ENCODE measurements around the gene EYS. TPM values are rescaled to one million over a fixed set of nuclear protein-coding genes. Genes with fewer than 3 reads are reported as not detected.

Gene EYS
- total RNA-seq, 1 experiment from 2014 or later = not detected

DNA sequence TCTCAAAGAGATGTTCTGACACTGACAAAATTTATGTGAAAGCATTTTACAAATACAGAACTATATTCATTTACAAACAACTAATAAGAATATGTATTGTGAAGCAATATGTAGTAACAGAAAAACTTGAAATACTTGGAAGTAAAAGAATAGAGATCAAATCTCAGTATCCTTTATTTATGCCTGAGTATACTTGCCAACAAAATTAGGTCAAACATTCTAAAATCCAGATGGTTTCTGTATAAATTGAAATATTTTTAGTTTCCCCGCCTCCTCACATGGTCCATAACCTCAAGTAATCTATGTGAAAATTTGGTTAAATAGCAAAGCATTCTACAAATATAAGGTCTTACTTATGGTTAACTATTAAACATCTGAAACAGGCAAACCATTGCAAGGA lies 545.4 kb downstream of the EYS start:
- Histone ChIP-seq H3K4ac (ENCODE audit: low read depth, low read length) (no peak overlapping the region), H4K91ac (ENCODE audit: insufficient read length, low read depth, low read length) (no peak overlapping the region), H2AK5ac (ENCODE audit: insufficient read length, low read length) (no peak overlapping the region), H4K20me1 (ENCODE audit: control insufficient read depth, insufficient read depth, insufficient read length) (no peaks in the 10 kb centered on the region), H3K18ac (ENCODE audit: insufficient read length, low read depth, low read length) (no peak overlapping the region), H2BK5ac (ENCODE audit: insufficient read length, low read length) (no peak overlapping the region), H3K23me2 (ENCODE audit: insufficient read length, low read depth, low read length, poor library complexity, severe bottlenecking) (no peaks in the 10 kb centered on the region), H3K79me1 (ENCODE audit: insufficient read depth, low read depth, low read length, poor library complexity, severe bottlenecking) (no peaks in the 10 kb centered on the region), H3K9me3 (ENCODE audit: control insufficient read depth, low read depth, low read length) (no peaks in the 10 kb centered on the region), H2BK12ac (ENCODE audit: insufficient read length, low read depth, low read length) (no peak overlapping the region), H3K27me3 (ENCODE audit: insufficient read depth, low read length) (no peaks in the 10 kb centered on the region), H3K23ac (ENCODE audit: insufficient read length, low read depth, low read length) (no peak overlapping the region), H3T11ph (ENCODE audit: low read length) (no peak overlapping the region), H3K79me2 (ENCODE audit: insufficient read depth, low read length) (no peaks in the 10 kb centered on the region), H3K4me2 (ENCODE audit: insufficient read depth, insufficient read length, low read length) (no peak overlapping the region), H3K56ac (ENCODE audit: insufficient read length, low read depth, low read length) (no peak overlapping the region), H2BK15ac (ENCODE audit: low read depth, low read length) (no peak overlapping the region), H4K5ac (ENCODE audit: insufficient read length, low read depth, low read length) (no peak overlapping the region), H4K8ac (replicated peaks; ENCODE audit: insufficient read length, low read depth, low read length) (no peak overlapping the region), H3K14ac (ENCODE audit: insufficient read depth, low read length) (no peak overlapping the region), H2BK20ac (ENCODE audit: low read depth, low read length, poor library complexity, severe bottlenecking) (no peak overlapping the region), H2AFZ (ENCODE audit: low read length) (no peak overlapping the region), H3K4me1 (ENCODE audit: insufficient read depth, low read length) (no peaks in the 10 kb centered on the region), H3K27ac (ENCODE audit: insufficient read length, low read depth, low read length) (no peak overlapping the region), H3K9ac (ENCODE audit: extremely low read depth, insufficient read length, low read length) (no peak overlapping the region), H2BK120ac (ENCODE audit: low read depth, low read length, poor library complexity, severe bottlenecking) (no peak overlapping the region)
- Mint-ChIP-seq H3K36me3 (ENCODE audit: insufficient read depth in 1 of 3, low read depth in 3 of 3) (no peaks in the 10 kb centered on the region), H3K9me3 (no peaks in the 10 kb centered on the region), H3K27ac (no peak overlapping the region), H3K4me3 (no peak overlapping the region), H3K27me3 (ENCODE audit: low read depth) (no peaks in the 10 kb centered on the region), H3K4me1 (no peaks in the 10 kb centered on the region)
- no peak for DNase-seq
- TF ChIP-seq, protein P1, sequence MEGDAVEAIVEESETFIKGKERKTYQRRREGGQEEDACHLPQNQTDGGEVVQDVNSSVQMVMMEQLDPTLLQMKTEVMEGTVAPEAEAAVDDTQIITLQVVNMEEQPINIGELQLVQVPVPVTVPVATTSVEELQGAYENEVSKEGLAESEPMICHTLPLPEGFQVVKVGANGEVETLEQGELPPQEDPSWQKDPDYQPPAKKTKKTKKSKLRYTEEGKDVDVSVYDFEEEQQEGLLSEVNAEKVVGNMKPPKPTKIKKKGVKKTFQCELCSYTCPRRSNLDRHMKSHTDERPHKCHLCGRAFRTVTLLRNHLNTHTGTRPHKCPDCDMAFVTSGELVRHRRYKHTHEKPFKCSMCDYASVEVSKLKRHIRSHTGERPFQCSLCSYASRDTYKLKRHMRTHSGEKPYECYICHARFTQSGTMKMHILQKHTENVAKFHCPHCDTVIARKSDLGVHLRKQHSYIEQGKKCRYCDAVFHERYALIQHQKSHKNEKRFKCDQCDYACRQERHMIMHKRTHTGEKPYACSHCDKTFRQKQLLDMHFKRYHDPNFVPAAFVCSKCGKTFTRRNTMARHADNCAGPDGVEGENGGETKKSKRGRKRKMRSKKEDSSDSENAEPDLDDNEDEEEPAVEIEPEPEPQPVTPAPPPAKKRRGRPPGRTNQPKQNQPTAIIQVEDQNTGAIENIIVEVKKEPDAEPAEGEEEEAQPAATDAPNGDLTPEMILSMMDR (conservative IDR thresholded peaks at IDR 0.05) = no peak
- WGBS (ENCODE audit: extremely low coverage, insufficient read length, low lambda C conversion rate) = no CpG with 5 or more reads among the region's 1 CpG
